GM12878 (cell line): ENCODE measurements around the gene LIMK1. TPM values are rescaled to one million over a fixed set of nuclear protein-coding genes. Genes with fewer than 3 reads are reported as not detected.
A peak's percentile ranks its signal among the peaks of the same experiment; 100 is the strongest.

ENCODE experiments used
- BHLHE40 ChIP-seq, 2 experiments: fragments of 450-650 bp in 1 of 2; IDR thresholded peaks; 2 replicates each; pipeline ENCODE4 v1.6.1; 2011 to 2017; ENCODE audit warnings: low read depth in 2 of 2, borderline replicate concordance in 1 of 2, improper control_type of control experiment in 1 of 2, low read length in 1 of 2, mild to moderate bottlenecking in 1 of 2
- CEBPB ChIP-seq, 2 experiments: fragments of 150-350 bp in 1 of 2; IDR thresholded peaks; 2 replicates each; pipeline ENCODE4 v1.6.1; 2012 to 2014; ENCODE audit warnings: low read depth in 2 of 2, low read length in 2 of 2, borderline replicate concordance in 1 of 2, inconsistent platforms in 1 of 2
- EP300 ChIP-seq, 2 experiments: fragments of 150-350 bp in 1 of 2; IDR thresholded peaks; 2 replicates each; pipeline ENCODE4 v1.6.1; 2011 to 2012; ENCODE audit warnings: low read depth in 2 of 2, low read length in 2 of 2, borderline replicate concordance in 1 of 2, improper control_type of control experiment in 1 of 2, inconsistent platforms in 1 of 2; ENCODE audit not compliant: control insufficient read depth in 1 of 2
- FOS ChIP-seq: IDR thresholded peaks from 3 replicates; pipeline ENCODE4 v1.6.1; 2011; ENCODE audit warnings: borderline replicate concordance; ENCODE audit not compliant: insufficient read length; ENCODE audit errors: extremely low read depth
- FOXM1 ChIP-seq: IDR thresholded peaks from 2 replicates; pipeline ENCODE4 v1.6.1; 2012; ENCODE audit warnings: low read depth, mild to moderate bottlenecking, inconsistent platforms, low read length, moderate library complexity
- GABPA ChIP-seq: IDR thresholded peaks from 2 replicates; pipeline ENCODE4 v1.6.1; 2014; ENCODE audit warnings: antibody characterized with exemption, low read depth, mild to moderate bottlenecking, inconsistent platforms
- JUNB ChIP-seq: IDR thresholded peaks from 2 replicates; pipeline ENCODE4 v1.6.1; 2016; ENCODE audit warnings: antibody characterized with exemption, mild to moderate bottlenecking
- NR2F1 ChIP-seq: fragments of 450-650 bp; conservative IDR thresholded peaks from 2 replicates; pipeline ENCODE4 v1.6.1; 2017; ENCODE audit warnings: mild to moderate bottlenecking
- NRF1 ChIP-seq: conservative IDR thresholded peaks from 2 replicates; pipeline ENCODE4 v1.6.1; 2011; ENCODE audit warnings: mild to moderate bottlenecking, low read depth, low read length, improper control_type of control experiment
- PAX8 ChIP-seq: fragments of 450-650 bp; IDR thresholded peaks from 2 replicates; pipeline ENCODE4 v1.6.1; 2017; ENCODE audit warnings: mild to moderate bottlenecking, moderate library complexity
- RELA ChIP-seq: fragments of 450-650 bp; IDR thresholded peaks from 2 replicates; pipeline ENCODE4 v1.8.0; 2014; ENCODE audit warnings: borderline replicate concordance; ENCODE audit not compliant: partially characterized antibody
- SMAD1 ChIP-seq: fragments of 450-650 bp; IDR thresholded peaks from 2 replicates; pipeline ENCODE4 v1.6.1; 2018; ENCODE audit warnings: mild to moderate bottlenecking, low read depth; ENCODE audit not compliant: partially characterized antibody
- SMC3 ChIP-seq: IDR thresholded peaks from 2 replicates; pipeline ENCODE4 v1.6.1; 2011; ENCODE audit warnings: low read length, improper control_type of control experiment, borderline replicate concordance
- SP1 ChIP-seq: IDR thresholded peaks from one replicate; pipeline ENCODE4 v1.6.1; 2011; ENCODE audit warnings: low read depth, low read length
- SPI1 ChIP-seq: IDR thresholded peaks from 2 replicates; pipeline ENCODE4 v1.6.1; 2011; ENCODE audit warnings: low read depth, mild to moderate bottlenecking, low read length, moderate library complexity, borderline replicate concordance; ENCODE audit not compliant: insufficient read depth
- SRF ChIP-seq, 2 experiments: IDR thresholded peaks; 2 replicates each; pipeline ENCODE4 v1.6.1; 2011; ENCODE audit warnings: low read depth in 2 of 2, low read length in 2 of 2, mild to moderate bottlenecking in 1 of 2, moderate library complexity in 1 of 2
- STAT1 ChIP-seq: fragments of 450-650 bp; conservative IDR thresholded peaks from 2 replicates; pipeline ENCODE4 v1.6.1; 2014; ENCODE audit warnings: antibody characterized with exemption, mild to moderate bottlenecking
- TCF12 ChIP-seq: IDR thresholded peaks from 2 replicates; pipeline ENCODE4 v1.6.1; 2011; ENCODE audit warnings: low read depth, mild to moderate bottlenecking, low read length
- TCF3 ChIP-seq: IDR thresholded peaks from 2 replicates; pipeline ENCODE4 v1.6.1; 2012; ENCODE audit warnings: low read depth, mild to moderate bottlenecking, low read length, borderline replicate concordance; ENCODE audit not compliant: insufficient read depth
- ZBED1 ChIP-seq: IDR thresholded peaks from 2 replicates; pipeline ENCODE4 v1.6.1; 2016; ENCODE audit warnings: borderline replicate concordance
- ZNF384 ChIP-seq: IDR thresholded peaks from 2 replicates; pipeline ENCODE4 v1.6.1; 2012; ENCODE audit warnings: low read depth, mild to moderate bottlenecking, low read length, improper control_type of control experiment, borderline replicate concordance
- ZSCAN29 ChIP-seq: fragments of 450-650 bp; IDR thresholded peaks from 2 replicates; pipeline ENCODE4 v1.6.1; 2017; ENCODE audit warnings: mild to moderate bottlenecking, moderate library complexity
- polyA plus RNA-seq, 11 experiments: library from polyadenylated mRNA; depleted of rRNA in 4 of 11; unstranded in 6 of 11; stranded (reverse) in 5 of 11; fragments of >200 nt; fragmentation: Nextera tagmentation in 4 of 11; fragmentation: Illumina TruSeq in 1 of 11; extraction: Ambion mirVana in 4 of 11; extraction: Trizol in 1 of 11; gene quantifications; 1 replicate in 1 of 11; 2 replicates in 10 of 11; pipeline versions ENCODE4 v1.2.1 to v1.2.3, GENCODE V29; 2011 to 2016; ENCODE audit warnings: inconsistent platforms in 2 of 11, missing spikeins in 2 of 11, low read depth in 1 of 11
- total RNA-seq, 4 experiments: library from RNA; depleted of rRNA in 3 of 4; stranded (reverse); fragments of >200 nt in 3 of 4; fragmentation: Illumina TruSeq in 1 of 4; extraction: Trizol in 1 of 4; gene quantifications; 2 replicates each; pipeline versions ENCODE4 v1.2.1 to v1.2.3, GENCODE V29; 2013 to 2021
- TF ChIP-seq, protein P1 (sequence below): fragments of 450-650 bp; IDR thresholded peaks from 2 replicates; pipeline ENCODE4 v1.6.1; 2017; ENCODE audit warnings: borderline replicate concordance
- TF ChIP-seq, protein P2 (sequence below): fragments of 450-650 bp; IDR thresholded peaks from 2 replicates; pipeline ENCODE4 v1.6.1; 2017; ENCODE audit warnings: mild to moderate bottlenecking, moderate library complexity
- TF ChIP-seq, protein P3 (sequence below): fragments of 150-350 bp; IDR thresholded peaks from 2 replicates; pipeline ENCODE4 v1.6.1; 2014; ENCODE audit warnings: mild to moderate bottlenecking, low read depth, low read length

Gene LIMK1
- total and polyA plus RNA-seq, 10 of the 15 experiments (the other 5 are each of a cell fraction or from before 2014, with no cell fraction given), result 0.71 to 59.4 (median 28.8) TPM

DNA sequence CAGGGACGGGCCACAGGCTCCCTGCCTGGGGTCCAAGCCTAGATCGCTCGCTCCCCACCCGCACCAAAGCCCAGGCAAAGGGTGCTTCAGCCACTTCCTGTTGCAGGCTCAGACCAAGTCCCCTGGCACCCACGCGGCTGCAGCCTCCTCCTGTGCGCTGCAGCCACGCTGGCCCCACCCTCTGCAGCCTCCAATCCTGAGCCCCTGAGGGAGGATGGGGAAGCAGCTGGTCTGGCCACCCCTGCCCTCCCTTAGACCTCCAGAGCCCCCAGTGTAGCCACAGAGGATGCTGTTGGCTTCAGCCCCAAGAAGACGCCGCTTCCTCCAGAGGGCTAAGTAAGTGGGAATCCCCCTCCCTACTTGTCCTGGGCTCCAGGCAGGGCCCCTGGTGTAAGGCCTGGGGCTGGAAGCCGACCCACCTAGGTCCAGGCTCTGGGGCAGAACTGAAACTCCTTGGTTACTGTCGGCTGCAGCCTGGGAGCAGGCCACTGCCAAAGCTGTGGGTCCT, 9.4 kb downstream of the LIMK1 start (continued):
- TF ChIP-seq TCF3 (no peak), SRF (IDR thresholded peaks at IDR 0.05; ENCODE audit: low read depth in 2 of 2, low read length in 2 of 2) (no peak), FOXM1 (no peak), BHLHE40 (IDR thresholded peaks at IDR 0.05; ENCODE audit: borderline replicate concordance in 1 of 2, low read depth in 2 of 2, low read length in 1 of 2) (peak in 1 of 2 experiments; percentile 47; a peak in 1 of 4 replicates), GABPA (no peak), STAT1 (no peak), SMC3 (no peak), NRF1 (no peak), SP1 (peak; percentile 15), SMAD1 (no peak), NR2F1 (peak; percentile 64), ZBED1 (no peak), RELA (no peak), TCF12 (peak; percentile 57; the same call in 1 of the 2 replicates), FOS (no peak), PAX8 (no peak), EP300 (IDR thresholded peaks at IDR 0.05; ENCODE audit: borderline replicate concordance in 1 of 2, control insufficient read depth in 1 of 2, low read depth in 2 of 2, low read length in 2 of 2) (no peak), ZSCAN29 (no peak), SPI1 (peak; percentile 71), ZNF384 (no peak), CEBPB (IDR thresholded peaks at IDR 0.05; ENCODE audit: borderline replicate concordance in 1 of 2, low read depth in 2 of 2, low read length in 2 of 2) (no peak), JUNB (no peak)
- TF ChIP-seq, protein P1, sequence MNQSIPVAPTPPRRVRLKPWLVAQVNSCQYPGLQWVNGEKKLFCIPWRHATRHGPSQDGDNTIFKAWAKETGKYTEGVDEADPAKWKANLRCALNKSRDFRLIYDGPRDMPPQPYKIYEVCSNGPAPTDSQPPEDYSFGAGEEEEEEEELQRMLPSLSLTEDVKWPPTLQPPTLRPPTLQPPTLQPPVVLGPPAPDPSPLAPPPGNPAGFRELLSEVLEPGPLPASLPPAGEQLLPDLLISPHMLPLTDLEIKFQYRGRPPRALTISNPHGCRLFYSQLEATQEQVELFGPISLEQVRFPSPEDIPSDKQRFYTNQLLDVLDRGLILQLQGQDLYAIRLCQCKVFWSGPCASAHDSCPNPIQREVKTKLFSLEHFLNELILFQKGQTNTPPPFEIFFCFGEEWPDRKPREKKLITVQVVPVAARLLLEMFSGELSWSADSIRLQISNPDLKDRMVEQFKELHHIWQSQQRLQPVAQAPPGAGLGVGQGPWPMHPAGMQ, result no peak
- TF ChIP-seq, protein P2, sequence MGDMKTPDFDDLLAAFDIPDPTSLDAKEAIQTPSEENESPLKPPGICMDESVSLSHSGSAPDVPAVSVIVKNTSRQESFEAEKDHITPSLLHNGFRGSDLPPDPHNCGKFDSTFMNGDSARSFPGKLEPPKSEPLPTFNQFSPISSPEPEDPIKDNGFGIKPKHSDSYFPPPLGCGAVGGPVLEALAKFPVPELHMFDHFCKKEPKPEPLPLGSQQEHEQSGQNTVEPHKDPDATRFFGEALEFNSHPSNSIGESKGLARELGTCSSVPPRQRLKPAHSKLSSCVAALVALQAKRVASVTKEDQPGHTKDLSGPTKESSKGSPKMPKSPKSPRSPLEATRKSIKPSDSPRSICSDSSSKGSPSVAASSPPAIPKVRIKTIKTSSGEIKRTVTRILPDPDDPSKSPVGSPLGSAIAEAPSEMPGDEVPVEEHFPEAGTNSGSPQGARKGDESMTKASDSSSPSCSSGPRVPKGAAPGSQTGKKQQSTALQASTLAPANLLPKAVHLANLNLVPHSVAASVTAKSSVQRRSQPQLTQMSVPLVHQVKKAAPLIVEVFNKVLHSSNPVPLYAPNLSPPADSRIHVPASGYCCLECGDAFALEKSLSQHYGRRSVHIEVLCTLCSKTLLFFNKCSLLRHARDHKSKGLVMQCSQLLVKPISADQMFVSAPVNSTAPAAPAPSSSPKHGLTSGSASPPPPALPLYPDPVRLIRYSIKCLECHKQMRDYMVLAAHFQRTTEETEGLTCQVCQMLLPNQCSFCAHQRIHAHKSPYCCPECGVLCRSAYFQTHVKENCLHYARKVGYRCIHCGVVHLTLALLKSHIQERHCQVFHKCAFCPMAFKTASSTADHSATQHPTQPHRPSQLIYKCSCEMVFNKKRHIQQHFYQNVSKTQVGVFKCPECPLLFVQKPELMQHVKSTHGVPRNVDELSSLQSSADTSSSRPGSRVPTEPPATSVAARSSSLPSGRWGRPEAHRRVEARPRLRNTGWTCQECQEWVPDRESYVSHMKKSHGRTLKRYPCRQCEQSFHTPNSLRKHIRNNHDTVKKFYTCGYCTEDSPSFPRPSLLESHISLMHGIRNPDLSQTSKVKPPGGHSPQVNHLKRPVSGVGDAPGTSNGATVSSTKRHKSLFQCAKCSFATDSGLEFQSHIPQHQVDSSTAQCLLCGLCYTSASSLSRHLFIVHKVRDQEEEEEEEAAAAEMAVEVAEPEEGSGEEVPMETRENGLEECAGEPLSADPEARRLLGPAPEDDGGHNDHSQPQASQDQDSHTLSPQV, result no peak
- TF ChIP-seq, protein P3, sequence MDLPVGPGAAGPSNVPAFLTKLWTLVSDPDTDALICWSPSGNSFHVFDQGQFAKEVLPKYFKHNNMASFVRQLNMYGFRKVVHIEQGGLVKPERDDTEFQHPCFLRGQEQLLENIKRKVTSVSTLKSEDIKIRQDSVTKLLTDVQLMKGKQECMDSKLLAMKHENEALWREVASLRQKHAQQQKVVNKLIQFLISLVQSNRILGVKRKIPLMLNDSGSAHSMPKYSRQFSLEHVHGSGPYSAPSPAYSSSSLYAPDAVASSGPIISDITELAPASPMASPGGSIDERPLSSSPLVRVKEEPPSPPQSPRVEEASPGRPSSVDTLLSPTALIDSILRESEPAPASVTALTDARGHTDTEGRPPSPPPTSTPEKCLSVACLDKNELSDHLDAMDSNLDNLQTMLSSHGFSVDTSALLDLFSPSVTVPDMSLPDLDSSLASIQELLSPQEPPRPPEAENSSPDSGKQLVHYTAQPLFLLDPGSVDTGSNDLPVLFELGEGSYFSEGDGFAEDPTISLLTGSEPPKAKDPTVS, result no peak
